PC-3 (cell line): ENCODE measurements around the gene SCN1A. TPM values are rescaled to one million over a fixed set of nuclear protein-coding genes. Genes with fewer than 3 reads are reported as not detected.

Experiments
- ATAC-seq: fragments of 200-7000 bp; cut with Tn5 transposase; 2 replicates; pipeline ENCODE4 v1.9.1; 2020; ENCODE audit warnings: mild to moderate bottlenecking, moderate library complexity
- BruUV-seq: library from RNA; stranded (reverse); fragments of 400-500 nt; replicated peaks from 2 replicates; lab custom pipeline; 2021; lab: Mats Ljungman, UMichigan
- CTCF ChIA-PET: fragments of 300-600 bp; sonication (Branson Sonifier 250); formaldehyde crosslinking; loops from one replicate; lab custom pipeline; 2022; ENCODE audit warnings: antibody characterized with exemption; lab: Charles Lee
- POLR2A ChIA-PET: fragments of 300-600 bp; sonication (Branson Sonifier 250); formaldehyde crosslinking; loops from one replicate; lab custom pipeline; 2022; ENCODE audit warnings: antibody characterized with exemption; ENCODE audit not compliant: unreplicated experiment; lab: Charles Lee
- DNase-seq: peaks from one replicate; pipeline ENCODE4 v3.0.0-alpha.2; 2015
- H2AFZ ChIP-seq: fragments of 300-600 bp; sonication (generic); 2 replicates; pipeline ENCODE4 v1.6.0; 2016; ENCODE audit warnings: antibody characterized with exemption, low read length
- H3F3A ChIP-seq: fragments of 300-600 bp; sonication (generic); one replicate; pipeline ENCODE4 v1.6.0; 2017; ENCODE audit warnings: antibody characterized with exemption, low read length, control low read depth, mild to moderate bottlenecking; ENCODE audit not compliant: unreplicated experiment
- H3K27ac ChIP-seq: fragments of 300-600 bp; sonication (generic); 2 replicates; pipeline ENCODE4 v1.5.1; 2016; ENCODE audit warnings: mild to moderate bottlenecking, low read length
- H3K27me3 ChIP-seq: fragments of 300-600 bp; sonication (generic); 2 replicates; pipeline ENCODE4 v1.6.1; 2016; ENCODE audit warnings: low read length, mixed read lengths
- H3K36me3 ChIP-seq: fragments of 300-600 bp; sonication (generic); 2 replicates; pipeline ENCODE4 v1.6.1; 2016; ENCODE audit warnings: low read depth, mixed run types, low read length, mixed read lengths
- H3K4me1 ChIP-seq: fragments of 300-600 bp; sonication (generic); 2 replicates; pipeline ENCODE4 v1.5.1; 2016; ENCODE audit warnings: low read length; ENCODE audit not compliant: insufficient read depth
- H3K4me2 ChIP-seq: fragments of 300-600 bp; sonication (generic); 2 replicates; pipeline ENCODE4 v1.6.0; 2016; ENCODE audit warnings: low read length
- H3K4me3 ChIP-seq: fragments of 300-600 bp; sonication (generic); 2 replicates; pipeline ENCODE4 v1.5.1; 2016; ENCODE audit warnings: mild to moderate bottlenecking, low read length, mixed read lengths
- H3K79me2 ChIP-seq: fragments of 300-600 bp; sonication (generic); 2 replicates; pipeline ENCODE4 v1.6.1; 2017; ENCODE audit warnings: low read length, mixed read lengths
- H3K9ac ChIP-seq: fragments of 300-600 bp; sonication (generic); 2 replicates; pipeline ENCODE4 v1.6.0; 2016; ENCODE audit warnings: mild to moderate bottlenecking, low read length
- H3K9me2 ChIP-seq: fragments of 300-600 bp; sonication (generic); replicated peaks from 2 replicates; pipeline ENCODE4 v1.6.1; 2016; ENCODE audit warnings: mixed run types, low read length, mixed read lengths
- H3K9me3 ChIP-seq: fragments of 300-600 bp; sonication (generic); 2 replicates; pipeline ENCODE4 v1.6.1; 2016; ENCODE audit warnings: low read length, mixed read lengths
- H4K20me1 ChIP-seq: fragments of 300-600 bp; sonication (generic); 2 replicates; pipeline ENCODE4 v1.6.1; 2016; ENCODE audit warnings: low read length, mixed read lengths
- CTCF ChIP-seq: fragments of 300-600 bp; sonication (generic); conservative IDR thresholded peaks from 2 replicates; pipeline ENCODE4 v1.5.1; 2017; ENCODE audit warnings: antibody characterized with exemption, low read depth, mild to moderate bottlenecking, low read length
- EZH2 ChIP-seq: fragments of 300-600 bp; sonication (generic); IDR thresholded peaks from one replicate; pipeline ENCODE4 v1.6.1; 2017; ENCODE audit warnings: antibody characterized with exemption, mild to moderate bottlenecking, low read length; ENCODE audit not compliant: unreplicated experiment
- EZH2phosphoT487 ChIP-seq: fragments of 300-600 bp; sonication (generic); IDR thresholded peaks from 2 replicates; pipeline ENCODE4 v1.6.1; 2018; ENCODE audit warnings: mild to moderate bottlenecking, antibody characterized with exemption, low read length, borderline replicate concordance
- intact Hi-C: fragments of 100-400 bp; cut with micrococcal nuclease; formaldehyde crosslinking; loops from 2 replicates; pipeline ENCODE4 v1.9.0; 2023
- total RNA-seq: library from RNA; depleted of rRNA; stranded (reverse); fragments of >200 nt; gene quantifications from 2 replicates; pipeline ENCODE4 v1.2.3, GENCODE V29; 2014

The SCN1A gene
- total RNA-seq, 1 experiment from 2014 or later = 0.04 TPM

GRCh38 chr2:166138667-166139066, 10.8 kb upstream of the SCN1A start:
- Histone ChIP-seq H3F3A (no peaks in the 10 kb centered on the region), H4K20me1 (no peaks in the 10 kb centered on the region), H3K79me2 (no peaks in the 10 kb centered on the region), H3K27me3 (peaks cover 33% of the 10 kb centered on the region), H3K9me2 (no peaks in the 10 kb centered on the region; the same call in 1 of the 2 replicates), H3K9me3 (0 out of 2 replicates have a peak, but pooled peaks cover 4% of the 10 kb centered on the region), H2AFZ (no peak overlapping the region), H3K27ac (no peak overlapping the region), H3K4me2 (no peak overlapping the region), H3K36me3 (no peaks in the 10 kb centered on the region), H3K4me3 (no peak overlapping the region), H3K9ac (no peak overlapping the region), H3K4me1 (no peaks in the 10 kb centered on the region)
- DNase-seq (no peak), ATAC-seq (no peak)
- TF ChIP-seq EZH2phosphoT487 (no peak), EZH2 (no peak), CTCF (no peak)
- intact Hi-C loops = no loop called here
- CTCF ChIA-PET = no interaction called here
- no TSS peak for BruUV-seq
- POLR2A ChIA-PET = no interaction called here

GRCh38 chr2:166138144-166138543, 10.3 kb upstream of the SCN1A start:
- H3K27me3 ChIP-seq = peaks cover 38% of the 10 kb centered on the region
- no peak for ATAC-seq
- no peak for DNase-seq
- no peak overlapping the region for H3K4me2 ChIP-seq
- CTCF ChIA-PET = no interaction called here
- H3K79me2 ChIP-seq = no peaks in the 10 kb centered on the region
- 0 out of 2 replicates have a peak, but pooled peaks cover 4% of the 10 kb centered on the region for H3K9me3 ChIP-seq
- no peak overlapping the region for H3K4me3 ChIP-seq
- no peak for TF ChIP-seq EZH2phosphoT487
- H2AFZ ChIP-seq = no peak overlapping the region
- no peak overlapping the region for H3K9ac ChIP-seq
- H3F3A ChIP-seq = no peaks in the 10 kb centered on the region
- no TSS peak for BruUV-seq
- intact Hi-C loops = no loop called here
- H3K4me1 ChIP-seq = no peaks in the 10 kb centered on the region
- H3K9me2 ChIP-seq = no peaks in the 10 kb centered on the region; the same call in 1 of the 2 replicates
- H3K27ac ChIP-seq = no peak overlapping the region
- POLR2A ChIA-PET = no interaction called here
- no peaks in the 10 kb centered on the region for H3K36me3 ChIP-seq
- no peaks in the 10 kb centered on the region for H4K20me1 ChIP-seq

- no peak for DNase-seq
- Histone ChIP-seq H3K9me3 (0 out of 2 replicates have a peak, but pooled peaks cover 4% of the 10 kb centered on the region), H3K9ac (no peak overlapping the region), H3F3A (no peaks in the 10 kb centered on the region), H3K79me2 (no peaks in the 10 kb centered on the region), H3K9me2 (no peaks in the 10 kb centered on the region; the same call in 1 of the 2 replicates), H3K4me3 (no peak overlapping the region), H3K4me1 (no peaks in the 10 kb centered on the region), H3K27ac (no peak overlapping the region), H3K36me3 (no peaks in the 10 kb centered on the region), H2AFZ (no peak overlapping the region), H3K27me3 (peaks cover 46% of the 10 kb centered on the region), H3K4me2 (no peak overlapping the region), H4K20me1 (no peaks in the 10 kb centered on the region)
- POLR2A ChIA-PET = no interaction called here
- CTCF ChIA-PET = no interaction called here
- TF ChIP-seq CTCF (no peak), EZH2 (no peak), EZH2phosphoT487 (no peak)
- ATAC-seq = no peak
- BruUV-seq = no TSS peak
- intact Hi-C loops = no loop called here
Measured at GRCh38 chr2:166137331-166137730, 9.5 kb upstream of the SCN1A start.
